Brain microvascular endothelial cell (primary cell): ENCODE results near the gene ALKBH5.

Experiments
- DNase-seq: peaks from one replicate; pipeline ENCODE4 v3.0.0-alpha.2; 2020
- H3K27ac ChIP-seq: fragments of 250-450 bp; sonication (Bioruptor Pico); 2 replicates; pipeline ENCODE4 v1.5.1; 2020; ENCODE audit warnings: mild to moderate bottlenecking, moderate library complexity
- H3K27me3 ChIP-seq: fragments of 250-450 bp; sonication (Bioruptor Pico); replicated peaks from 2 replicates; pipeline ENCODE4 v1.5.1; 2020; ENCODE audit warnings: mild to moderate bottlenecking
- H3K36me3 ChIP-seq: fragments of 250-450 bp; sonication (Bioruptor Pico); replicated peaks from 2 replicates; pipeline ENCODE4 v1.5.1; 2020; ENCODE audit warnings: mild to moderate bottlenecking
- H3K4me3 ChIP-seq: 2 replicates; pipeline ENCODE4 v1.5.1; 2011; ENCODE audit warnings: low read depth, mild to moderate bottlenecking, control low read depth, low read length, moderate library complexity
- in situ Hi-C: cut with HindIII; loops from 2 replicates; pipeline ENCODE4 v1.10.0; 2017; ENCODE audit warnings: low sequenced_read_pairs, low pct_ligation_motif_present
- TF ChIP-seq, protein P1 (sequence below): IDR thresholded peaks from 2 replicates; pipeline ENCODE4 v1.5.1; 2011; ENCODE audit warnings: low read depth, mild to moderate bottlenecking, moderate library complexity, low read length, control low read depth, inconsistent platforms; ENCODE audit errors: missing control alignments

Gene ALKBH5

DNA sequence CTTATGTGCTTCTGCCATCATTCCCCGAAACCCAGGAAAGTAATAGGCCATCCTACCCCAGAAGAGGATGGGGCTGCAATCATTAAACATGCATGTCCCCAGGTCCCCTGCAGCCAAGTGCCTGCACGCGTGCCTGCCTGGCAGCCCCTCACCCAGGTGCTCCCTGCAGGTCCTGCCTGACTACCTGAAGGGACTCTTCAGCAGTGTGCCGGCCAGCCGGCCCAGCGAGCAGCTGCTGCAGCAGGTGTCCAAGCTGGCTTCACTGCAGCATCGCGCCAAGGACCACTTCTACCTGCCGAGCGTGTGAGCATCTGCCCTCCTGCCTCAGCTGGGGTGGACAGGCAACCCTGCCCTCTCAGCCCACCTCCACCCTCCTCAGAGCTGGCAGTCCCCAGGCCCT lies 16.2 kb upstream of the ALKBH5 start:
- in situ Hi-C loops, result no loop called here
- TF ChIP-seq, protein P1, sequence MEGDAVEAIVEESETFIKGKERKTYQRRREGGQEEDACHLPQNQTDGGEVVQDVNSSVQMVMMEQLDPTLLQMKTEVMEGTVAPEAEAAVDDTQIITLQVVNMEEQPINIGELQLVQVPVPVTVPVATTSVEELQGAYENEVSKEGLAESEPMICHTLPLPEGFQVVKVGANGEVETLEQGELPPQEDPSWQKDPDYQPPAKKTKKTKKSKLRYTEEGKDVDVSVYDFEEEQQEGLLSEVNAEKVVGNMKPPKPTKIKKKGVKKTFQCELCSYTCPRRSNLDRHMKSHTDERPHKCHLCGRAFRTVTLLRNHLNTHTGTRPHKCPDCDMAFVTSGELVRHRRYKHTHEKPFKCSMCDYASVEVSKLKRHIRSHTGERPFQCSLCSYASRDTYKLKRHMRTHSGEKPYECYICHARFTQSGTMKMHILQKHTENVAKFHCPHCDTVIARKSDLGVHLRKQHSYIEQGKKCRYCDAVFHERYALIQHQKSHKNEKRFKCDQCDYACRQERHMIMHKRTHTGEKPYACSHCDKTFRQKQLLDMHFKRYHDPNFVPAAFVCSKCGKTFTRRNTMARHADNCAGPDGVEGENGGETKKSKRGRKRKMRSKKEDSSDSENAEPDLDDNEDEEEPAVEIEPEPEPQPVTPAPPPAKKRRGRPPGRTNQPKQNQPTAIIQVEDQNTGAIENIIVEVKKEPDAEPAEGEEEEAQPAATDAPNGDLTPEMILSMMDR, result no peak
- Histone ChIP-seq H3K4me3 (no peak overlapping the region), H3K27ac (no peak overlapping the region), H3K36me3 (no peaks in the 10 kb centered on the region), H3K27me3 (no peaks in the 10 kb centered on the region)
- no peak for DNase-seq

DNA sequence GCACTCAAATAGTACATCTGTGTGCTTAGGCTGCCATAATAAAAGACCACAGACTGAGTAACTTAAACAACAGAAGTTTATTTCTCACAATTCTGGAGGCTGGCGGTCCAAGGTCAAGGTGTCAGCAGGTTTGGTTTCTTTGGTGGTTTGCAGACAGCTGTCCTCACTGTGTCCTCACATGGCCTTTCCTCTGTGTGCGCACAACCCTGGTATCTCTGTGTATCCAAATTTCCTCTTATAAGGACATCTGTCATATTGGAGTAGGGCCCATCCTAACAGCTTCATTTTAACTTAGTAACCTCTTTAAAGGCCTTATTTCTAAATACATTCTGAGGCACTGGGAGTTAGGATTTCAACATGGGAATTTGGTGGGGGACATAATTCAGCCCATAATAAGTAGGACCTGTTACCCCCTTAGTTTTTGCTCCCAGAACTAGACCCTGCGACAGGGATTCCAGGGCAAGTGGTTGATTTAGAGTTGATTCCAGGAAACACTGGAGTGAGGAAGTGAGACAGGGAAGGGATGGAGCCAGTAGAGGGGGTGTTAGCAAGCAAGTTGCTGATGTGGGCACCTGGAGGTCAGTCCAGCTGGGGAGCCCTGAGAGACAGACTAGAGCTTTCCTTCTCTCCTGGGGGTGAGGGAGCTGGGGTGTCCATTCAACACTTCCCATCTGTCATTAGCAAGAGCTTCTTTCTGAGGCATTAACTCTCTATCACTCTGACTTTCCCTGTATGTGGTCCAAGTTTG lies 10.9 kb upstream of the ALKBH5 start:
- Histone ChIP-seq H3K36me3 (no peaks in the 10 kb centered on the region), H3K4me3 (no peak overlapping the region), H3K27ac (no peak overlapping the region), H3K27me3 (no peaks in the 10 kb centered on the region)
- in situ Hi-C loops, result no loop called here
- no peak for DNase-seq
- TF ChIP-seq, protein P1, result peak; percentile 19

DNA sequence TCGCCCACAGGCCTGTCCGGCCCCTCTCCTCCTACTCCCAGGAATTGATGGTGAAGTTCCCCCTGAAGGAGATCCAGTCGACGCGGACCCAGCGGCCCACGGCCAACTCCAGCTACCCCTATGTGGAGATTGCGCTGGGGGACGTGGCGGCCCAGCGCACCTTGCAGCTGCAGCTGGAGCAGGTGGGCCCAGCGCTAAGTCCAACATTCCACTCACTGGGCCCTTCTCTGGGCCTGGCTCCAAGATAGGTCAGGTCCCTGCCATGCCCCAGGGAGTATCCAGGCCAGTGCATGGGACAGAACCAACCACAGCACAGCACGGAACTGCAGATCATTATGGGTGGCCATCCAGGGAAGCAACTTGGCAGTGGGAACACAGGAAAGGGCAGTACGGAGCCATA lies 9.9 kb upstream of the ALKBH5 start:
- no peaks in the 10 kb centered on the region for H3K27me3 ChIP-seq
- no peak overlapping the region for H3K27ac ChIP-seq
- H3K4me3 ChIP-seq, result no peak overlapping the region
- no peak for DNase-seq
- TF ChIP-seq, protein P1, result no peak
- in situ Hi-C loops, result no loop called here
- H3K36me3 ChIP-seq, result no peaks in the 10 kb centered on the region

DNA sequence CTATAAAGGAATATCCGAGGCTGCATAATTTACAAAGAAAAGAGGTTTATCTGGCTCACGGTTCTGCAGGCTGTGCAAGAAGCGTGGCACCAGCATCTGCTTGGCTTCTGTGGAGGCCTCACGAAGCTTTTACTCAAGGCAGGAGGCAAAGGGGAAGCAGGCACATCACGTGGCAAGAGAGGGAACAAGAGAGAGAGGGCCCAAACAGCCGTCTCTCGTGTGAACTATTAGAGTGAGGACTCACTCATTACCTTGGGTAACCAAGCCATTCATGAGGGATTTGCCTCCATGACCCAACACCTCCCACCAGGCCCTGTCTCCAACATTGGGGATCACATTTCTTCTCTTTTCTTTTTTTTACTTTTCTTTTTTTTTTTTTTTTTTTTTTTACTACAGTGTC lies 7.5 kb upstream of the ALKBH5 start:
- no peak overlapping the region for H3K27ac ChIP-seq
- H3K36me3 ChIP-seq, result no peaks in the 10 kb centered on the region
- no peak overlapping the region for H3K4me3 ChIP-seq
- no peaks in the 10 kb centered on the region for H3K27me3 ChIP-seq
- no peak for DNase-seq
- in situ Hi-C loops, result no loop called here
- TF ChIP-seq, protein P1, result no peak

DNA sequence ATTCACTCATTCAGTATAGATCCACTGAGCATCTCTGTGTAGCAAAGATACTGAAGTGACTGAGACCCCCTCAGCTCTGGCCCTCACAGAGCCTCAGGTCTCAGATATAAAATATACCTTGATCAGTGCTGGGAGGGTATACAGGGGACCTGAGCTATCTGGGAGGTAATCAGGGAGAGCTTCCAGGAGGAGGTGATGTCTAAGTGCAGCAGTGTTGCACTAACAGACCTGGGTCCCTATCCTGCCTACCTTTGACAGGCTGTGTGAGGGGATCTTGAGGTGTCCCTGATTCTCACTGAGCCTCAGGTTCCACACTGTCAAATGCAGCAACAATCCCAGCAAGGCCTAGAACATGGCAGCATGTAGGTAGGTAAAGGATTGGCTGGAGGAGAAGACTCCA lies 6.5 kb upstream of the ALKBH5 start:
- H3K4me3 ChIP-seq, result no peak overlapping the region
- TF ChIP-seq, protein P1, result no peak
- H3K27me3 ChIP-seq, result no peaks in the 10 kb centered on the region
- in situ Hi-C loops, result no loop called here
- H3K36me3 ChIP-seq, result no peaks in the 10 kb centered on the region
- no peak overlapping the region for H3K27ac ChIP-seq
- no peak for DNase-seq

DNA sequence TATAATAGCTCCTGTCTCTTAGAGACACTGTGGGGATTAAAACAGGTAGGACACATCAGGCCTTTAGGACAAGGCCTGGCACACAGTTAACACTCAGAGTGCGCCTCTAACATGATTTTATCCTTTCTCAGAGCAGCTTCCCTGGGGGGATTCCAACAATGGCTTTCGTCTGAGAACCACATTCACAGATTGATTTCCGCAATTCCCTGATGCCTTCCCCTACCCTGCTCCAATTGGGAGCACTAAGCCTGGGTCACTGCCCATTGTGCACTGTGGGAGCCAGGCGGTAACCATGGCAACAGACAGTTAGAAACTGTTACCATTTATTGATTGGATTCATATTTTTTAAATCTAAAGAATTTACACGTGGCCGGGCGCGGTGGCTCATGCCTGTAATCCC lies 5.9 kb upstream of the ALKBH5 start:
- no peaks in the 10 kb centered on the region for H3K36me3 ChIP-seq
- no peak overlapping the region for H3K4me3 ChIP-seq
- TF ChIP-seq, protein P1, result no peak
- in situ Hi-C loops, result no loop called here
- DNase-seq, result no peak
- H3K27ac ChIP-seq, result no peak overlapping the region
- H3K27me3 ChIP-seq, result no peaks in the 10 kb centered on the region
